Peyer's patch (tissue), 4 donors: ENCODE data around the gene PPFIBP1. TPM values are rescaled to one million over a fixed set of nuclear protein-coding genes. Genes with fewer than 3 reads are reported as not detected.

Experiments used
- DNase-seq, 3 donors: peaks; one replicate each; pipeline ENCODE4 v3.0.0-alpha.2; 2017 to 2019
- H3K27ac ChIP-seq, 4 donors: fragments of 200-600 bp; sonication (generic); one replicate each; pipeline ENCODE4 v1.5.1; 2016 to 2019
- H3K27me3 ChIP-seq, 2 donors: fragments of 200-600 bp; sonication (generic); one replicate each; pipeline ENCODE4 v1.5.1; 2019
- H3K36me3 ChIP-seq, 3 donors: fragments of 200-600 bp; sonication (generic); one replicate each; pipeline ENCODE4 v1.5.1; 2016 to 2019
- H3K4me1 ChIP-seq, 4 donors: fragments of 200-600 bp; sonication (generic); one replicate each; pipeline ENCODE4 v1.5.1; 2016 to 2019
- H3K4me3 ChIP-seq, 4 donors: fragments of 200-600 bp; sonication (generic); 1 replicate in 3 of 4; 2 replicates in 1 of 4; pipeline ENCODE4 v1.5.1; 2016 to 2019; ENCODE audit warnings: mild to moderate bottlenecking in 1 of 4
- H3K9me3 ChIP-seq, 4 donors: fragments of 200-600 bp; sonication (generic); one replicate each; pipeline ENCODE4 v1.5.1; 2016 to 2019; ENCODE audit warnings: mild to moderate bottlenecking in 1 of 4
- CTCF ChIP-seq, 6 experiments: fragments of 450-650 bp in 4 of 6; fragments of 200-600 bp in 2 of 6; sonication (generic) in 1 of 6; IDR thresholded peaks; one replicate each; pipeline ENCODE4 v1.5.1; 2017 to 2019; ENCODE audit warnings: antibody characterized with exemption in 6 of 6, mild to moderate bottlenecking in 3 of 6, moderate library complexity in 1 of 6
- POLR2A ChIP-seq, 2 donors: fragments of 450-650 bp; IDR thresholded peaks; one replicate each; pipeline ENCODE4 v1.5.1; 2017; ENCODE audit warnings: antibody characterized with exemption in 2 of 2, mild to moderate bottlenecking in 2 of 2, moderate library complexity in 2 of 2
- total RNA-seq, 4 donors: library from RNA; depleted of rRNA; stranded (reverse); fragments of >200 nt; gene quantifications; one replicate each; pipeline ENCODE4 v1.1.0, GENCODE V29; 2016

PPFIBP1 gene
- total RNA-seq, 4 donors from 2014 or later: 37.5 to 171 (median 48.1) TPM

GRCh38 chr12:27486961-27487360 is 37.0 kb upstream of the PPFIBP1 start:
- Histone ChIP-seq H3K4me1 (no peaks in the 10 kb centered on the region), H3K36me3 (no peaks in the 10 kb centered on the region), H3K9me3 (no peaks in the 10 kb centered on the region), H3K27me3 (no peaks in the 10 kb centered on the region), H3K27ac (no peak overlapping the region), H3K4me3 (no peak overlapping the region)
- no peak for DNase-seq
- TF ChIP-seq POLR2A (IDR thresholded peaks at IDR 0.05): no peak
- TF ChIP-seq CTCF (IDR thresholded peaks at IDR 0.05): no peak

- Histone ChIP-seq H3K4me3 (no peak overlapping the region), H3K27me3 (no peaks in the 10 kb centered on the region), H3K36me3 (no peaks in the 10 kb centered on the region), H3K27ac (no peak overlapping the region), H3K9me3 (no peaks in the 10 kb centered on the region), H3K4me1 (no peaks in the 10 kb centered on the region)
- TF ChIP-seq POLR2A (IDR thresholded peaks at IDR 0.05): no peak
- TF ChIP-seq CTCF (IDR thresholded peaks at IDR 0.05): no peak
- no peak for DNase-seq
Measured at GRCh38 chr12:27488479-27488878, 35.5 kb upstream of the PPFIBP1 start.

- no peaks in the 10 kb centered on the region for H3K36me3 ChIP-seq
- H3K4me1 ChIP-seq: no peaks in the 10 kb centered on the region
- no peaks in the 10 kb centered on the region for H3K9me3 ChIP-seq
- TF ChIP-seq CTCF (IDR thresholded peaks at IDR 0.05): no peak
- no peak for TF ChIP-seq POLR2A (IDR thresholded peaks at IDR 0.05)
- H3K27me3 ChIP-seq: no peaks in the 10 kb centered on the region
- DNase-seq: no peak
- no peak overlapping the region for H3K4me3 ChIP-seq
- no peak overlapping the region for H3K27ac ChIP-seq
Measured at GRCh38 chr12:27491226-27491625, 32.8 kb upstream of the PPFIBP1 start.

GRCh38 chr12:27493260-27493940 is 30.6 kb upstream of the PPFIBP1 start:
- Histone ChIP-seq H3K36me3 (no peaks in the 10 kb centered on the region), H3K9me3 (no peaks in the 10 kb centered on the region), H3K27me3 (no peaks in the 10 kb centered on the region), H3K27ac (no peak overlapping the region), H3K4me1 (no peaks in the 10 kb centered on the region), H3K4me3 (no peak overlapping the region)
- no peak for DNase-seq
- TF ChIP-seq POLR2A (IDR thresholded peaks at IDR 0.05) (no peak), CTCF (IDR thresholded peaks at IDR 0.05) (no peak)

GRCh38 chr12:27497446-27497845 is 26.6 kb upstream of the PPFIBP1 start:
- no peaks in the 10 kb centered on the region for H3K36me3 ChIP-seq
- DNase-seq: no peak
- H3K9me3 ChIP-seq: no peaks in the 10 kb centered on the region
- no peaks in the 10 kb centered on the region for H3K4me1 ChIP-seq
- no peak overlapping the region for H3K27ac ChIP-seq
- no peak overlapping the region for H3K4me3 ChIP-seq
- H3K27me3 ChIP-seq: no peaks in the 10 kb centered on the region
- TF ChIP-seq CTCF (IDR thresholded peaks at IDR 0.05) (no peak), POLR2A (IDR thresholded peaks at IDR 0.05) (no peak)

GRCh38 chr12:27498149-27498548 is 25.9 kb upstream of the PPFIBP1 start:
- no peak for TF ChIP-seq CTCF (IDR thresholded peaks at IDR 0.05)
- TF ChIP-seq POLR2A (IDR thresholded peaks at IDR 0.05): no peak
- Histone ChIP-seq H3K4me3 (no peak overlapping the region), H3K27ac (no peak overlapping the region), H3K36me3 (no peaks in the 10 kb centered on the region), H3K27me3 (no peaks in the 10 kb centered on the region), H3K9me3 (no peaks in the 10 kb centered on the region), H3K4me1 (no peaks in the 10 kb centered on the region)
- no peak for DNase-seq
